Measurements from ENCODE around the gene SMIM33. TPM values are rescaled to one million over a fixed set of nuclear protein-coding genes. Genes with fewer than 3 reads are reported as not detected.

SMIM33 gene
- total and polyA plus RNA-seq, 9 of the 15 experiments (the other 6 are each of a cell fraction or from before 2014, with no cell fraction given) = not detected

DNA sequence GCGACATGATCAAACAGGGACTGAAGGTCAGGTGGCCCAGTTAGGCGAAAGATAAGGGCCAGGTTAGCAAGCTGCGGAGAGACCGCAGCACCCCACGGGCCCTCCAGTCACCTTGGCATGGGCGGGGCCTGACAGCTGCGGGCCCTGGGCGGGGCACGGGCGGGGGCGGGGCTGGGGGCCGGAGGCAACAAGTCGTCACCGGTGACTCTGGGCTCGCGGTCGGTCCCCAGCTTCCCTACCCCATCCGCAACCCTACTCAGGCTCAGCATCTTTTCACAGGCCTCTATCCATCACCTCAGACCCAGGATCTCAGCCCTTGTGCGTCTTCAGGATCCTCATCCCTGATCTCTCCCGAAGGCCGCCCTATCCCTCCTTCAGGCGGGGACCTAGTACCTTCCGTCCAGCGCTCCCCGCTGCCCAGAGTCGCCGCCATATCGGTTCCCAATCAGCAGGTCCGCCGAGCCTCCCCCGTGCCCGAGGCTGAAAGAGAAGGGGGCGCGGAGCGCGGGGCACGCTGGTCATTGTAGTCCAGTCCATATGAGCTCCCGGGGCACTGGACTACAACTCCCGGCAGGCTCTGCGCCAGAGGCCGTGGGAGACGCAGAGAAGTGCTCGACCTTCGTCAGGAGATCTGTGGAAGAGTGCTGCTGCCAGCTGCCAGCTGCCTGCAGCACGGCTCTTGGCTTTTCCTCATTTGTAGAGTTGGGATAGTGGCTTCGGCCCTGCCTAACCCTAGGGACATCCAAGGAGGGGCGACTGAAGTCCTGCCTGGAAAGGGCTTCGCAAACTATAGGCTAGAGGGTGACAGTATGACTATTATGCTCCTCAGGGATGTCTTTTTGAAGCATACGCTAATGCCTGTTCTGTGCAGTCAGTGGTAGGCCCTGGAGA, 31.5 kb upstream of the SMIM33 start, which contains the start of gene DNAJC18 (continued):
- TF ChIP-seq UBTF (IDR thresholded peaks at IDR 0.05; ENCODE audit: borderline replicate concordance in 1 of 2, low read depth in 2 of 2, low read length in 2 of 2) (0 out of 4 replicates have a peak, but pooled peaks of 1 of the 2 experiments have one; percentile 15), CREB3L1 (IDR thresholded peaks at IDR 0.05; ENCODE audit: borderline replicate concordance, low read depth) (peak; percentile 71; the same call in 1 of the 2 replicates), ZBTB43 (CRISPR knock-in tag; IDR thresholded peaks at IDR 0.05) (no peak), ZBTB7A (IDR thresholded peaks at IDR 0.05; ENCODE audit: borderline replicate concordance, control insufficient read depth, low read depth, low read length) (peak; percentile 76), PATZ1 (CRISPR knock-in tag; IDR thresholded peaks at IDR 0.05; ENCODE audit: borderline replicate concordance) (no peak), YY1 (IDR thresholded peaks at IDR 0.05; ENCODE audit: borderline replicate concordance in 1 of 3, control insufficient read depth in 1 of 3, extremely low read depth in 1 of 3, insufficient read depth in 3 of 3, insufficient read length in 1 of 3, insufficient replicate concordance in 2 of 3, low read depth in 1 of 3, low read length in 2 of 3) (peak in 2 of 3 experiments; percentile 36 to 45), POLR2A (conservative IDR thresholded peaks at IDR 0.05) (peak; percentile 64), WHSC1 (IDR thresholded peaks at IDR 0.05; ENCODE audit: low read length) (no peak), HOXB6 (CRISPR knock-in tag; IDR thresholded peaks at IDR 0.05; ENCODE audit: borderline replicate concordance) (no peak), ILF3 (IDR thresholded peaks at IDR 0.05; ENCODE audit: borderline replicate concordance) (no peak), ZNF384 (IDR thresholded peaks at IDR 0.05; ENCODE audit: low read depth, low read length) (no peak), ID3 (CRISPR knock-in tag; IDR thresholded peaks at IDR 0.05) (no peak), ID3 (tag; IDR thresholded peaks at IDR 0.05) (no peak), ZNF197 (CRISPR knock-in tag; IDR thresholded peaks at IDR 0.05; ENCODE audit: low read depth) (no peak), CBFA2T2 (conservative IDR thresholded peaks at IDR 0.05) (peak; percentile 22; the same call in 1 of the 2 replicates)
- TF ChIP-seq, protein P1, sequence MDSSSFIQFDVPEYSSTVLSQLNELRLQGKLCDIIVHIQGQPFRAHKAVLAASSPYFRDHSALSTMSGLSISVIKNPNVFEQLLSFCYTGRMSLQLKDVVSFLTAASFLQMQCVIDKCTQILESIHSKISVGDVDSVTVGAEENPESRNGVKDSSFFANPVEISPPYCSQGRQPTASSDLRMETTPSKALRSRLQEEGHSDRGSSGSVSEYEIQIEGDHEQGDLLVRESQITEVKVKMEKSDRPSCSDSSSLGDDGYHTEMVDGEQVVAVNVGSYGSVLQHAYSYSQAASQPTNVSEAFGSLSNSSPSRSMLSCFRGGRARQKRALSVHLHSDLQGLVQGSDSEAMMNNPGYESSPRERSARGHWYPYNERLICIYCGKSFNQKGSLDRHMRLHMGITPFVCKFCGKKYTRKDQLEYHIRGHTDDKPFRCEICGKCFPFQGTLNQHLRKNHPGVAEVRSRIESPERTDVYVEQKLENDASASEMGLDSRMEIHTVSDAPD (CRISPR knock-in tag; IDR thresholded peaks at IDR 0.05) = no peak

Measured in K562 (cell line).